Omental fat pad (tissue), 4 donors: Measurements from ENCODE around the gene REG4. TPM values are rescaled to one million over a fixed set of nuclear protein-coding genes. Genes with fewer than 3 reads are reported as not detected.

ENCODE experiments used
- ATAC-seq: fragments of 150-250 bp; one replicate; pipeline ENCODE4 v1.9.1; 2016; ENCODE audit warnings: mild to moderate bottlenecking, moderate library complexity; ENCODE audit not compliant: low FRiP score
- DNase-seq: peaks from one replicate; pipeline ENCODE4 v3.0.0-alpha.2; 2019; ENCODE audit warnings: low spot score
- total RNA-seq, 4 donors: library from RNA; depleted of rRNA; stranded (reverse); fragments of >200 nt; gene quantifications; one replicate each; pipeline ENCODE4 v1.1.0, GENCODE V29; 2016
- TF ChIP-seq, protein P1 (sequence below), 3 donors: fragments of 450-650 bp; IDR thresholded peaks; one replicate each; pipeline ENCODE4 v1.5.1; 2016 to 2017; ENCODE audit warnings: antibody characterized with exemption in 3 of 3, mild to moderate bottlenecking in 3 of 3, moderate library complexity in 2 of 3

The REG4 gene
- total RNA-seq, 4 donors from 2014 or later = not detected

DNA sequence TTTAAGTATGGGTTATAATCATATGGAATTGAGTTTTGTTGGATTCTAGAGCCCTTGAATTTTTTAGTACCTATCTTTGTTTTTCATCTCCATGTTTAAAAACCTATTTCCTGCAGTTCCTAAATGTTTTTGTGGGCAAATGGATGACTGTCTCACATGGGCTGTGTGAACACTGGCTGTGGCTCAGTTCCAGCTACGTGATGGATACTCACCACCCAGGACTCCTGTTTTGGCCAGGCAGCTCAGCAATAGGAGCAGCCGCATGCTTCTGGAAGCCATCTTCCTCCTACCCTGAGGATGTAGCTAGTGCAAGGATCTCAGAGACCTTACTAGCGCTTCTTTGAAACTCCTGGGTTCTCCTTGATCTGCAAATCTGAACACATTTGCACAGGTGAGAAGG is 2.8 kb downstream of the REG4 start:
- TF ChIP-seq, protein P1, sequence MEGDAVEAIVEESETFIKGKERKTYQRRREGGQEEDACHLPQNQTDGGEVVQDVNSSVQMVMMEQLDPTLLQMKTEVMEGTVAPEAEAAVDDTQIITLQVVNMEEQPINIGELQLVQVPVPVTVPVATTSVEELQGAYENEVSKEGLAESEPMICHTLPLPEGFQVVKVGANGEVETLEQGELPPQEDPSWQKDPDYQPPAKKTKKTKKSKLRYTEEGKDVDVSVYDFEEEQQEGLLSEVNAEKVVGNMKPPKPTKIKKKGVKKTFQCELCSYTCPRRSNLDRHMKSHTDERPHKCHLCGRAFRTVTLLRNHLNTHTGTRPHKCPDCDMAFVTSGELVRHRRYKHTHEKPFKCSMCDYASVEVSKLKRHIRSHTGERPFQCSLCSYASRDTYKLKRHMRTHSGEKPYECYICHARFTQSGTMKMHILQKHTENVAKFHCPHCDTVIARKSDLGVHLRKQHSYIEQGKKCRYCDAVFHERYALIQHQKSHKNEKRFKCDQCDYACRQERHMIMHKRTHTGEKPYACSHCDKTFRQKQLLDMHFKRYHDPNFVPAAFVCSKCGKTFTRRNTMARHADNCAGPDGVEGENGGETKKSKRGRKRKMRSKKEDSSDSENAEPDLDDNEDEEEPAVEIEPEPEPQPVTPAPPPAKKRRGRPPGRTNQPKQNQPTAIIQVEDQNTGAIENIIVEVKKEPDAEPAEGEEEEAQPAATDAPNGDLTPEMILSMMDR (IDR thresholded peaks at IDR 0.05) = no peak
- DNase-seq = no peak
- no peak for ATAC-seq

DNA sequence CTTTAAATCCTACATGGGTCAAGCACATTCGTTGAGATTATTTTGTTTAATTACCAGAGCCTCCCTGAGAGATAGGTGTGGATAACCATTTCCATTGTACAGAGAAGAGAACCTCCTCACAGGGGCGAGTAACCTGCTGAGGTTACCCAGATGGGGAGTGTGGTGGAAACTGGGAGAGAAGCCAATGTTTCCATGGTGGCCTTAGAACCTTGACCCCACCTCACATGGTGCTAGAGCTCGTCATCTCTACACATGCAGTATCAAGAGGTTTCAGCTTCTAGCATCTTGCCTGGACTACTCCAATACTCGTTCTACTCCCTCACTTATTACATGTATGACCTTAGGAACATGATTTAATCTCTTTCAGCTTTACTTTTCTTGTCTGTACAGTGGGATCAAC is 4.8 kb downstream of the REG4 start:
- ATAC-seq (no peak), DNase-seq (no peak)

DNA sequence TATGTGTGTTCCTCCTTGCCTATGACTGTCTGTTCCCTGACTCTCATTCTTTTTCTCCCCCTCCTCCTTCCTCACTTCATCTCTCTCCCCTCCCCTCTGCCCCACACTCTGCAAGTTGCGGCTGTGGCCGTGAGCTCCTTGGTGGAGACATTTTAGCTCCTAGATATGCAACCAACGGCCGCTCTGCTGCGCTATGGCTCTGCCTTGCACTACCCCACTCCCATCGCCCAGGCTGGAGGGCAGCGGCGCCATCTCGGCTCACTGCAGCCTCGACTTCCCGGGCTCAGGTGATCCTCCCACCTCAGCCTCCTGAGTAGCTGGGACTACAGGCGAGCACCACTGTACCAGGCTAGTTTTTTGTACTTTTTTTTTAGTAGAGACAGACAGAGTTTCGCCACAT is 5.5 kb downstream of the REG4 start:
- DNase-seq (no peak), ATAC-seq (no peak)
- TF ChIP-seq, protein P1 (IDR thresholded peaks at IDR 0.05) = no peak

More for the DNA sequence above, 4.8 kb downstream of the REG4 start:
- TF ChIP-seq, protein P1 (IDR thresholded peaks at IDR 0.05) = no peak

DNA sequence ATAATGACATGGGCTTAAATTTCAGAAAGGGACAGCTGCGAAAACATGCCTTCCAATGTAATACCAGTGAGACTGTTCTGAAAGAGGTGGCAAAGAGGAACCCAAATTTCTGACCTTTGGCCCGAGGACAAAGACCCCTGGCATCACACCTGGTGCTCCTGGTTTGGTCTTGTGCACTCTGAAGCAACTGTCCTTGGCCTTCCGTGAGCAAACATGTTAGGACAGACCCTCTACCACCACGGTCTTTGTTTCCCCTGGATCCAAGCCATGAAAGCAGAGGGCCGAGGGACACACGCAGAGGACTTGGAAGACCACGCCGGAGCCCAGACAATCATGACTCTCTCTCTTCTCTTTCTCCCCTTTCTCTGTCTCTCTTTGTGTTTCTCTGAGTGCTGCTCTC is 6.0 kb downstream of the REG4 start:
- ATAC-seq (no peak), DNase-seq (no peak)
- TF ChIP-seq, protein P1 (IDR thresholded peaks at IDR 0.05) = no peak

DNA sequence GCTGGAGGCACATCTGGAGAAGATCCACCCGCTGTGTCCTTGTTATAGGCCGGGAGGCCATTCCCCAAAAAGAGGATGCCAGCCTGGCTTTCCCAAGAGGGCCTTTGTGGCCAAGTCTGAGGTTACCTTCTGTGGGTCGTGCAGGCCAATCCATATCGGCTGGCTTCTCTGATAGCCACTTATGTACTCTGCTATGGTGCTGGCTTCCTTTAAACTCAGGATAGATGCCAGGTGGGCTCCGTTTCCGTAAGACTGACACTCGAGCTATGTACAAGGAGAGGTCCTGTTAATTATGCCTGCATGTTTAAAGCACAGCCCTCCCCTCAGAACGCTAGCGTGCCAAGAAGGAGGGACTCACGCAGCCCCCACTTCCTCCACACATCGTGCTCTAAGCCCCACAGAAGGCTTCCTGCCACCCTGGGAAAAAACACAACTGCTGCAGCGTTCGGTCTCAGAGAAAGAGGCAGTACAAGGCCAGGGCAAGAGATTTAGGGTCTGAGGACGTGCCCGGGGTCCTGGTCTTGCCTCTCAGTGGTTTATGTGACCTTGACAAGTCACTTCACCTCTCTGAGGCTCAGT is 11.6 kb downstream of the REG4 start:
- TF ChIP-seq, protein P1 (IDR thresholded peaks at IDR 0.05) = no peak
- no peak for DNase-seq
- ATAC-seq = no peak

DNA sequence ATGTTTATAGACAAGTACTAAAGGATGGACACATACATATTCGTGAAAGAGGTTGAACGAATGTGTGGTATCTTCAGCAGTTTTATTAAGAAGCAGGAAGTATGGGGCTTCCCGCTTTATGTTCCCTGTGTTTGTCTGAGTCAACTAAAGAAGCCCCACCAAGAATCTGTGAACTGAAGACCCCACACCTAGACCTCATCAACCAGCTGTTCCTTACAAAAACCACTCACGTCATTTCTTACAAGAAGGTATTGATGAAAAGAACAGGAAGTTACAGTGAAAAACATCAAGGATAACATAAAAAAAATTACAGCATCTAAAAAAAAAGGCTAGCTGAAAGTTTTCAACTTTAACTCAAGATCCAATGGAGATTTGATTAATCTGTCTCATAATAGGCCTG is 12.3 kb downstream of the REG4 start:
- ATAC-seq = no peak
- TF ChIP-seq, protein P1 (IDR thresholded peaks at IDR 0.05) = no peak

DNA sequence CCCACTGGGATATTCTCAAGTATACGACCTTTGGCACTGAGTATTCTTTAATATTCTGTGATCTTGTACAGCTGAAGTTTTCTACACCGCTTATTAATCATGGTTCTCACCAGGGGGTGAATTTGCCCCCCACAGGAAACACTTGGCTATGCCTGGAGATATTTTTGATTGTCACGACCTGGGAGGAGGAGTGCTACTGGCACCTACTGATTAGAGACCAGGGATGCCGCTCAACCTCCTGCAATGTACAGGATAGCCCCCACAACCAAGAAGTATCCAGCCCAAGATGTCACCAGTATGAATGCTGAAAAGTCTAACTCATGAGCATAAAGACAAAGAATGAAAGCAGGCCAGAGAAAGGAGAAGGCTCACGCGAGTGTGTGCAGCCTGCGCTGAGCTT is 13.7 kb downstream of the REG4 start:
- no peak for ATAC-seq
- TF ChIP-seq, protein P1 (IDR thresholded peaks at IDR 0.05) = no peak
- no peak for DNase-seq

More for the DNA sequence above, 12.3 kb downstream of the REG4 start:
- DNase-seq = no peak
